ENCODE data around the gene ARMCX4. TPM values are rescaled to one million over a fixed set of nuclear protein-coding genes. Genes with fewer than 3 reads are reported as not detected.

ARMCX4 gene
- total RNA-seq, 1 experiment from 2014 or later = 5.0 TPM

- H3K36me3 ChIP-seq (ENCODE audit: control insufficient read depth, insufficient read depth, low read length) = no peaks in the 10 kb centered on the region
- BruUV-seq (replicated peaks) = no TSS peak
- intact Hi-C loops (cut with micrococcal nuclease; ENCODE audit: unreplicated experiment) = loop anchor here (5.0 kb wide), 1 partner anchor 43 kb away; no protein-coding TSS in a partner anchor
- Mint-ChIP-seq H3K4me1 (ENCODE audit: low read depth, unreplicated experiment) (no peaks in the 10 kb centered on the region), H3K9me3 (ENCODE audit: unreplicated experiment) (no peaks in the 10 kb centered on the region), H3K4me3 (ENCODE audit: unreplicated experiment) (no peak overlapping the region), H3K27ac (ENCODE audit: unreplicated experiment) (no peak overlapping the region), H3K36me3 (ENCODE audit: insufficient read depth, unreplicated experiment) (no peaks in the 10 kb centered on the region), H3K27me3 (ENCODE audit: insufficient read depth, unreplicated experiment) (no peaks in the 10 kb centered on the region)
- no peaks in the 10 kb centered on the region for H3K27me3 ChIP-seq (replicated peaks; ENCODE audit: control insufficient read depth, insufficient read depth, low read length)
- POLR2A ChIA-PET = no interaction called here
- H3K9me3 ChIP-seq = no peaks in the 10 kb centered on the region
- H3K4me3 ChIP-seq (ENCODE audit: low read depth, low read length) = no peak overlapping the region
- DNase-seq = no peak
- TF ChIP-seq, protein P1, sequence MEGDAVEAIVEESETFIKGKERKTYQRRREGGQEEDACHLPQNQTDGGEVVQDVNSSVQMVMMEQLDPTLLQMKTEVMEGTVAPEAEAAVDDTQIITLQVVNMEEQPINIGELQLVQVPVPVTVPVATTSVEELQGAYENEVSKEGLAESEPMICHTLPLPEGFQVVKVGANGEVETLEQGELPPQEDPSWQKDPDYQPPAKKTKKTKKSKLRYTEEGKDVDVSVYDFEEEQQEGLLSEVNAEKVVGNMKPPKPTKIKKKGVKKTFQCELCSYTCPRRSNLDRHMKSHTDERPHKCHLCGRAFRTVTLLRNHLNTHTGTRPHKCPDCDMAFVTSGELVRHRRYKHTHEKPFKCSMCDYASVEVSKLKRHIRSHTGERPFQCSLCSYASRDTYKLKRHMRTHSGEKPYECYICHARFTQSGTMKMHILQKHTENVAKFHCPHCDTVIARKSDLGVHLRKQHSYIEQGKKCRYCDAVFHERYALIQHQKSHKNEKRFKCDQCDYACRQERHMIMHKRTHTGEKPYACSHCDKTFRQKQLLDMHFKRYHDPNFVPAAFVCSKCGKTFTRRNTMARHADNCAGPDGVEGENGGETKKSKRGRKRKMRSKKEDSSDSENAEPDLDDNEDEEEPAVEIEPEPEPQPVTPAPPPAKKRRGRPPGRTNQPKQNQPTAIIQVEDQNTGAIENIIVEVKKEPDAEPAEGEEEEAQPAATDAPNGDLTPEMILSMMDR (IDR thresholded peaks at IDR 0.05; ENCODE audit: insufficient read depth in 1 of 2, low read depth in 1 of 2, low read length in 1 of 2, severe bottlenecking in 1 of 2, unreplicated experiment in 1 of 2) = no peak
- H3K4me1 ChIP-seq = no peaks in the 10 kb centered on the region
- CTCF ChIA-PET = no interaction called here
These were observed 24.6 kb upstream of the ARMCX4 start for GRCh38 chrX:101460669-101461068.

- no peaks in the 10 kb centered on the region for H3K27me3 Mint-ChIP-seq (ENCODE audit: insufficient read depth, unreplicated experiment)
- no peak overlapping the region for H3K4me3 ChIP-seq (ENCODE audit: low read depth, low read length)
- TF ChIP-seq, protein P1 (IDR thresholded peaks at IDR 0.05; ENCODE audit: insufficient read depth in 1 of 2, low read depth in 1 of 2, low read length in 1 of 2, severe bottlenecking in 1 of 2, unreplicated experiment in 1 of 2) = peak in 1 of 2 experiments; percentile 21
- no peaks in the 10 kb centered on the region for H3K36me3 ChIP-seq (ENCODE audit: control insufficient read depth, insufficient read depth, low read length)
- no peaks in the 10 kb centered on the region for H3K4me1 Mint-ChIP-seq (ENCODE audit: low read depth, unreplicated experiment)
- POLR2A ChIA-PET = no interaction called here
- no peaks in the 10 kb centered on the region for H3K27me3 ChIP-seq (replicated peaks; ENCODE audit: control insufficient read depth, insufficient read depth, low read length)
- DNase-seq = peak in 1 of 2 experiments; percentile 7
- H3K9me3 ChIP-seq = no peaks in the 10 kb centered on the region
- no peaks in the 10 kb centered on the region for H3K36me3 Mint-ChIP-seq (ENCODE audit: insufficient read depth, unreplicated experiment)
- H3K4me1 ChIP-seq = no peaks in the 10 kb centered on the region
- H3K4me3 Mint-ChIP-seq (ENCODE audit: unreplicated experiment) = no peak overlapping the region
- H3K27ac Mint-ChIP-seq (ENCODE audit: unreplicated experiment) = no peak overlapping the region
- H3K9me3 Mint-ChIP-seq (ENCODE audit: unreplicated experiment) = no peaks in the 10 kb centered on the region
- CTCF ChIA-PET = no interaction called here
- BruUV-seq (replicated peaks) = no TSS peak
- intact Hi-C loops (cut with micrococcal nuclease; ENCODE audit: unreplicated experiment) = loop anchor here (5.0 kb wide), 1 partner anchor 46 kb away; no protein-coding TSS in a partner anchor
These were observed 22.4 kb upstream of the ARMCX4 start for GRCh38 chrX:101462892-101463291.

GRCh38 chrX:101478366-101478765, 6.9 kb upstream of the ARMCX4 start:
- Mint-ChIP-seq H3K4me1 (ENCODE audit: low read depth, unreplicated experiment) (no peaks in the 10 kb centered on the region), H3K9me3 (ENCODE audit: unreplicated experiment) (no peaks in the 10 kb centered on the region), H3K36me3 (ENCODE audit: insufficient read depth, unreplicated experiment) (no peaks in the 10 kb centered on the region), H3K4me3 (ENCODE audit: unreplicated experiment) (no peak overlapping the region), H3K27ac (ENCODE audit: unreplicated experiment) (no peak overlapping the region), H3K27me3 (ENCODE audit: insufficient read depth, unreplicated experiment) (no peaks in the 10 kb centered on the region)
- H3K9me3 ChIP-seq = no peaks in the 10 kb centered on the region
- H3K4me3 ChIP-seq (ENCODE audit: low read depth, low read length) = no peak overlapping the region
- no peaks in the 10 kb centered on the region for H3K36me3 ChIP-seq (ENCODE audit: control insufficient read depth, insufficient read depth, low read length)
- ChIA-PET CTCF (no interaction called here), POLR2A (no interaction called here)
- BruUV-seq (replicated peaks) = no TSS peak
- no peaks in the 10 kb centered on the region for H3K4me1 ChIP-seq
- no peak for DNase-seq
- H3K27me3 ChIP-seq (replicated peaks; ENCODE audit: control insufficient read depth, insufficient read depth, low read length) = no peaks in the 10 kb centered on the region
- TF ChIP-seq, protein P1 (IDR thresholded peaks at IDR 0.05; ENCODE audit: insufficient read depth in 1 of 2, low read depth in 1 of 2, low read length in 1 of 2, severe bottlenecking in 1 of 2, unreplicated experiment in 1 of 2) = no peak
- intact Hi-C loops (cut with micrococcal nuclease; ENCODE audit: unreplicated experiment) = no loop called here

All from Caco-2 (cell line).